Measurements from ENCODE around the gene VAV2. TPM values are rescaled to one million over a fixed set of nuclear protein-coding genes. Genes with fewer than 3 reads are reported as not detected.
A peak's percentile ranks its signal among the peaks of the same experiment; 100 is the strongest.

VAV2 gene
- total and polyA plus RNA-seq, 2 of the 4 experiments (the other 2 are of a cell fraction), result 10.8 to 13.4 TPM

DNA sequence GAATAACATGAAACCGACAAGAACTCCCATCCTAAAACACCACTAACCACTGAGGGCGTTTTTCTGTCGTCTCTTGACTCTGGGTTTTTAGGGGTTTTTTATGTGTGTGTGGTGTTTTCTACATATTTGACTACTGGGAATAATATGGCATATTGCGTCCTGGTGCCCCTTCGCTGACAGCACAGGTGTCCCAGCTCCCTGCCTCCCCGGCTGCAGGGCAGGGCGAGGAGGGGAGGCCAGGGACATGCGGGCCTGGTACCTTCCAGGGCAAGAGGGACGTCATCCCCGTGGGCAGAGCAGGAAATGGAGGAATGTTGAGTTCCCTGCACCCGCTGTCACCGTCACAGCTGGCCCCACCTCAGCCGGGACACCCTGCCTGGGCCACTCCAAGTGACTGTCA, 34.8 kb downstream of the VAV2 start:
- Histone ChIP-seq H3K9me1 (ENCODE audit: insufficient read depth, low read length) (peaks cover 13% of the 10 kb centered on the region), H2BK120ac (ENCODE audit: low read depth, low read length) (no peak overlapping the region), H3K9me3 (ENCODE audit: control insufficient read depth, insufficient read depth, low read length) (no peaks in the 10 kb centered on the region), H3K4ac (ENCODE audit: low read depth, low read length) (no peak overlapping the region), H4K8ac (ENCODE audit: low read depth in 2 of 2, low read length in 2 of 2) (no peak overlapping the region), H4K91ac (ENCODE audit: insufficient read depth, low read depth, low read length) (no peak overlapping the region), H3K4me3 (ENCODE audit: insufficient read depth, low read depth, low read length) (no peak overlapping the region), H2BK15ac (ENCODE audit: low read depth, low read length) (no peak overlapping the region; the same call in 2 of the 3 replicates), H2AK9ac (replicated peaks; ENCODE audit: low read depth, low read length, poor library complexity) (peak overlapping the region; percentile 80), H3K79me1 (ENCODE audit: low read depth in 1 of 2, low read length in 2 of 2) (peaks cover 16 to 79% of the 10 kb centered on the region in 2 experiments), H3K56ac (ENCODE audit: extremely low read depth, insufficient read depth, low read length) (no peak overlapping the region), H4K5ac (ENCODE audit: low read depth, low read length) (no peak overlapping the region), H3K18ac (ENCODE audit: low read depth, low read length) (no peak overlapping the region), H3K4me2 (ENCODE audit: low read depth, low read length) (no peak overlapping the region), H3K27ac (ENCODE audit: insufficient read depth, low read length) (no peak overlapping the region), H3K14ac (replicated peaks; ENCODE audit: low read depth, low read length) (no peak overlapping the region), H2AFZ (replicated peaks; ENCODE audit: low read length, poor library complexity) (no peak overlapping the region), H3K9ac (ENCODE audit: low read depth, low read length) (no peak overlapping the region), H2BK5ac (ENCODE audit: low read depth, low read length, poor library complexity, severe bottlenecking) (no peak overlapping the region), H3K23ac (ENCODE audit: low read depth, low read length) (no peak overlapping the region), H3K4me1 (ENCODE audit: control insufficient read depth, insufficient read depth, low read length) (peaks cover 24% of the 10 kb centered on the region), H2BK20ac (ENCODE audit: low read depth, low read length) (no peak overlapping the region), H2AK5ac (ENCODE audit: low read depth, low read length) (no peak overlapping the region), H3K27me3 (ENCODE audit: control insufficient read depth, insufficient read depth, low read length) (no peaks in the 10 kb centered on the region), H4K20me1 (ENCODE audit: insufficient read depth, low read length) (peaks cover 67% of the 10 kb centered on the region), H3K36me3 (ENCODE audit: control insufficient read depth, insufficient read depth, low read length) (no peaks in the 10 kb centered on the region)
- ATAC-seq (ENCODE audit: low read depth), result no peak
- ChIA-PET POLR2A (ENCODE audit: unreplicated experiment) (no interaction called here), CTCF (no interaction called here)
- no TSS peak for BruUV-seq (replicated peaks)
- WGBS, 2 experiments (ENCODE audit: extremely low coverage in 2 of 2, insufficient read length in 1 of 2), result 52% methylated on average over 4 of the region's 13 CpGs; no CpG with 5 or more reads in 1 of the 2 experiments
- in situ Hi-C loops (cut with MboI; ENCODE audit: low sequenced_read_pairs), result no loop called here
- dilution Hi-C loops (cut with HindIII; ENCODE audit: low sequenced_read_pairs, unreplicated experiment), result no loop called here
- intact Hi-C loops (cut with micrococcal nuclease), result no loop called here
- TF ChIP-seq CEBPB (IDR thresholded peaks at IDR 0.05; ENCODE audit: low read depth, low read length), result no peak
- TF ChIP-seq NFE2L2 (IDR thresholded peaks at IDR 0.05; ENCODE audit: low read depth, low read length), result no peak
- no peak for TF ChIP-seq BHLHE40 (IDR thresholded peaks at IDR 0.05; ENCODE audit: low read depth, low read length)
- no peak for TF ChIP-seq RAD21 (IDR thresholded peaks at IDR 0.05; ENCODE audit: low read length)
- no peak for TF ChIP-seq MXI1 (IDR thresholded peaks at IDR 0.05; ENCODE audit: borderline replicate concordance, low read depth, low read length)
- no peak for TF ChIP-seq CHD1 (IDR thresholded peaks at IDR 0.05; ENCODE audit: low read depth, low read length)
- no peak for DNase-seq
